Activated T-cell treated with anti-CD3 and anti-CD28 coated beads, Interleukin-2, amount 50 U/mL, for 24 hours (primary cell): ENCODE measurements around the gene F2RL3.
"Not testable (repeated sequence)": the region's sequence is repeated elsewhere in the genome, so short reads cannot be mapped to it uniquely, and the experiment has no call there.

ENCODE experiments used
- DNase-seq: peaks from one replicate; pipeline ENCODE4 v3.0.0-alpha.2; 2020
- H3K27ac Mint-ChIP-seq: 2 replicates; pipeline ENCODE4 v1.8.0; 2020; ENCODE audit warnings: mild to moderate bottlenecking, mixed read lengths
- H3K27me3 Mint-ChIP-seq: 2 replicates; pipeline ENCODE4 v1.8.0; 2020; ENCODE audit warnings: mixed read lengths
- H3K36me3 Mint-ChIP-seq: 2 replicates; pipeline ENCODE4 v1.8.0; 2020; ENCODE audit warnings: low read depth, mixed read lengths
- H3K4me1 Mint-ChIP-seq: 2 replicates; pipeline ENCODE4 v1.8.0; 2020; ENCODE audit warnings: low read depth, mixed read lengths
- H3K4me3 Mint-ChIP-seq: 2 replicates; pipeline ENCODE4 v1.8.0; 2020; ENCODE audit warnings: mild to moderate bottlenecking, moderate library complexity, mixed read lengths
- H3K9me3 Mint-ChIP-seq: 2 replicates; pipeline ENCODE4 v1.8.0; 2020; ENCODE audit warnings: mixed read lengths

Gene F2RL3

DNA sequence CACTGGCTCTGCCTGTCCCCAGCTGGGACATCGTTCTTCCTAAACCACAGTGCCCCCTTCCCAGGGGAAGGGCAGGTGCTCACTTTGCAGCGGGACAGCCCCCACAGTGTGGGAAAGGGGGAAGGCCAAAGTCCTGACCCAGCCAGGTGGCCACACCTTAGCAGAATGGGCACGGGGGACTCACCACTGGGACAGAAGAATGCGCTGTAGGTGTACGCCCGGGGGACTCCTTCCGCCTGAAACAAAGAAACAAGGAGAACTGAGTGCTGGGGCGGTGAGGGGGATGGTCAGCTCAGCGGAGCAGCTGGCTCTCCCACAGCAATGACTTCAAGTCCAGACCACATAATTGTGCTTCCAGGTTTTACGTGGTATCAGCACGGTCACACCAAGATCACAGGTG lies 49.4 kb downstream of the F2RL3 start:
- Mint-ChIP-seq H3K27me3 (no peaks in the 10 kb centered on the region), H3K4me1 (no peaks in the 10 kb centered on the region), H3K9me3 (peaks cover 18% of the 10 kb centered on the region), H3K36me3 (no peaks in the 10 kb centered on the region), H3K27ac (no peak overlapping the region), H3K4me3 (no peak overlapping the region)
- no peak for DNase-seq

DNA sequence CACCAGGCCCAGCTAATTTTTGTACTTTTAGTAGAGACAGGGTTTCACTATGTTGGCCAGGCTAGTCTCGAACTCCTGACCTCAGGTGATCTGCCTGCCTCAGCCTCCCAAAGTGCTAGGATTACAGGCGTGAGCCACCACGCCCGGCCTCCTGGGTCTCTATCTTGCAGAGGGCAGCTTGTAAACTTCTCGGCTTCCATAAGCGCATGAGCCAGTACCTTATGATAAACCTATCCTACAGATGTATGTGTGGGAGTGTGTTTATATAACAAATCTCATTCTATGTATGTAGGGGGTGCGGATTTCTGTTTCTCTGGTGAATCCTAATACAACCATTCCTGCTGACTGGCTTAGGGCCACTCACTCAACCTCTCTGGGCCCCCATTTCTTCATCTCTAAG lies 51.3 kb downstream of the F2RL3 start:
- not testable (repeated sequence) for H3K9me3 Mint-ChIP-seq, DNase-seq, H3K36me3 Mint-ChIP-seq, H3K27ac Mint-ChIP-seq, H3K27me3 Mint-ChIP-seq, H3K4me1 Mint-ChIP-seq, H3K4me3 Mint-ChIP-seq

DNA sequence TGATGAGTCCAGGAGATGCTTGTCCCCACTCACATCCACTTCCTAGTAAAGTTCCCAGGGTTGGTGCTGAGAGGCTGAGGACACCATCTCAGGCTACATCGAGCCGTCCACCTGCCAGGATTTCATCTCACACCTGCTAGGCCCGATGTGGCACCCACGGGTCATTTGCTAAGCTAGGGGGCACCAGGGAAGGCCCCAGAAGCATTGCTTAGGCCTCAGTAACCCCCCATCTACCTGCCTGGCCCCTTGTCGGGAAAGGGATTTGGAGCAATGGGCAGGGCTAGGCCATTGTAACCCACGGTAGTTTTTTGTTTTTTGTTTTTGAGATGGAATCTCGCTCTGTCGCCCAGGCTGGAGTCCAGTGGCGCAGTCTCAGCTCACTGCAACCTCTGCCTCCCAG lies 51.8 kb downstream of the F2RL3 start:
- no peaks in the 10 kb centered on the region for H3K4me1 Mint-ChIP-seq
- no peak overlapping the region for H3K4me3 Mint-ChIP-seq
- H3K27me3 Mint-ChIP-seq = no peaks in the 10 kb centered on the region
- H3K9me3 Mint-ChIP-seq = no peaks in the 10 kb centered on the region
- no peak for DNase-seq
- no peak overlapping the region for H3K27ac Mint-ChIP-seq
- H3K36me3 Mint-ChIP-seq = no peaks in the 10 kb centered on the region
